GM12872 (cell line): ENCODE measurements around the gene HID1.

Experiments
- CTCF ChIP-seq: IDR thresholded peaks from 3 replicates; pipeline ENCODE4 v1.5.1; 2011; ENCODE audit warnings: low read depth, mild to moderate bottlenecking, low read length, moderate library complexity; ENCODE audit not compliant: insufficient read depth

HID1 gene

GRCh38 chr17:74907012-74907411, 65.5 kb downstream of the HID1 start:
- TF ChIP-seq CTCF = no peak

- no peak for TF ChIP-seq CTCF
Observed at GRCh38 chr17:74904687-74905409, 67.7 kb downstream of the HID1 start.

GRCh38 chr17:74903671-74904070, 68.9 kb downstream of the HID1 start:
- TF ChIP-seq CTCF = no peak

- no peak for TF ChIP-seq CTCF
Observed at GRCh38 chr17:74903034-74903433, 69.5 kb downstream of the HID1 start.

GRCh38 chr17:74901353-74902135, 71.0 kb downstream of the HID1 start:
- no peak for TF ChIP-seq CTCF
